ENCODE data around the gene AGTR1.

Gene AGTR1

DNA sequence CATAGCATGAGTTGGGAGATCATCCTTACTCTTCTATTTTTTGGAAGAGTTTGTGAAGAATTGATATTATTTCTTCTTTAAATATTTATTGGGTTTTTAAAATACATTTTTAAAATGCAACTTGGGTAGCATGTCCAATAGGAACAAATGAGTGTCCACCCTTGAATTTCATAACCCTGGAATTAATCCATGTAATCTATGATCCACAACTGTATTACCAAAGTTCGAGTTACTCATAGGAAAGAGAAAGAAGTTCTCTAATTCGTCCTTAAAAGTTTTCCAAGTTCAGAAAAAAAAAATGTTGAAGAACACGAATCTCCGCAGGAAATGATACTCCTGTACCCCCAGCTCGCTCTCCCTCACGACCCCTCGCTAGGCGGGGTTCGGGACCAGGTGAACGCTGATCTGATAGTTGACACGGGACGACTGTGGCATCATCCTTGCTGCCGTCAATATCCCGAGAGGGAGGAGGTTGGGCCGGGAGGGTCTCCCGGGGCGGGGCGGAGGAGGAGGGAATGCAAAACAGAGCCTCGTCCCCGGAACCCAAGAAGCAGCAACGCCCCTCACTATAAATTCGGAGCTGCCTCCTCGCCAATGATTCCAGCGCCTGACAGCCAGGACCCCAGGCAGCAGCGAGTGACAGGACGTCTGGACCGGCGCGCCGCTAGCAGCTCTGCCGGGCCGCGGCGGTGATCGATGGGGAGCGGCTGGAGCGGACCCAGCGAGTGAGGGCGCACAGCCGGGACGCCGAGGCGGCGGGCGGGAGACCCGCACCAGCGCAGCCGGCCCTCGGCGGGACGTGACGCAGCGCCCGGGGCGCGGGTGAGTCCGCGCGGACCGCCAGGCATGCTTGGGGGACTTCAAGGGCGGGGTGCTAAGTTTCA lies at the start of gene AGTR1:
Gene AGTR1, plus strand, starts transcription at position 598 of the 884 bp plus-strand sequence. CDS start 43,133 bp downstream, outside the sequence.
- no peak for DNase-seq

DNA sequence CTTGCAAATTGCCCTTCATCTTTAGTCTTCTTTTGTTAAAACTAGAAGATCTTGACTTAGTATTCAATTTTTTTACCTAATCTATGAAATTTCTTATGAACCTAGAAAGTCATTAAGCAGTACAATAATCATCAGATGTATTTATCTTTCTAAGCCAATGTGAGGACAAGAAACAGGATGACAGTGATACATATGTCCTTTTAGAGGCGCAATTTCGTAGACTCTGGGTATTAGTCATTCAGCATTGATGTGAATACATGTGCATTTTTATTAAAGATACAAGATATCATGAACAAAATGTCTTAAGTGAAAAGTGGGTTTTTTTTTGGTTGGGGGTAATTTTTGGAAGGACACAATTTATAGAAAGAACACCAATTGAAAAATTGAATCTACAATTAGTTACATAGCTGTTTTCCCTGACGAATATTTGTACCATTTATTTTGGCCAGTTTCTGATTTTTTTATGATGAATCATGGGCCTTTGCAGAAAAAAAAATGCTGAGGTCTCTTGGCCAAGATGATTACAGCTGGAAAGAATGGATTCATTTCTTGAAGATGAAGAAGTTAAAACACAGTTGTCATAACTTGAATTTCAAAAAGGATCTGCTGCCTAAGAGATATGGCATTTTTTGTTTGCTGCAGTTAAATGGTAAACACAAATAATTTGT lies 48.9 kb upstream of the AGTR1 start:
- no peak for DNase-seq

DNA sequence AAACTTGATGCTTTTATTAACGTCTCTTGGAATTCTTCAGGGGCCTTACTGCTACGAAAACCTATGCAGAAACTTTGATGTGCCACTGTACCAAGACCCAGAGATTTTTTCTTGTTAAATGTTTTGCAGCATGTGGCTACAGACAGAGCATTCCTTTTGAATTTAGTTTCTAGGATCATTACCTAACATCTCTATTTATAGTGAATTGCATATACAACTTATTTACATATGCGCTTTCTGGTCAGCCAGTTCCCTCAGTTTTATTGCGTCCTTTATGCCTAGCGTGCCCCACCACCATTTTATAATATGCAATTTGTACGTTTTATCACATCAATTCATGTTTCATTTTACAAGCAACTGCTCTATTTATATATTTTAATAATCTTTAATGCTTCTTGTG lies 46.2 kb upstream of the AGTR1 start:
- no peak for DNase-seq

DNA sequence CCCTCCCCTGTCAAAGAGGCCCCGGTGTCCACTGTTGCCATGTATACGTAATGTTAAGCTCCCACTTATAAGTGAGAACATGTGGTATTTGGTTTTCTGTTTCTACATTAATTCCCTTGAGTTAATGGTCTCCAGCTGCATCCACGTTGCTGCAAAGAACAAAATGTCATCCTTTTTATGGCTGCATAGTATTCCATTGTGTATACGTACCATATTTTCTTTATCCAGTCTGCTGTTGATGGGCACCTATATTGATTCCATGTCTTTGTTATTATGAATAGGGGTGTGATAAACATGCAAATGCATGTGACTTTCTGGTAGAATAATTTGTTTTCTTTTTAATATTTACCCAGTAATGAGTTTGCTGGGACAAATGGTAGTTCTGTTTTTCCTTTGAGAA lies 43.3 kb upstream of the AGTR1 start:
- no peak for DNase-seq

DNA sequence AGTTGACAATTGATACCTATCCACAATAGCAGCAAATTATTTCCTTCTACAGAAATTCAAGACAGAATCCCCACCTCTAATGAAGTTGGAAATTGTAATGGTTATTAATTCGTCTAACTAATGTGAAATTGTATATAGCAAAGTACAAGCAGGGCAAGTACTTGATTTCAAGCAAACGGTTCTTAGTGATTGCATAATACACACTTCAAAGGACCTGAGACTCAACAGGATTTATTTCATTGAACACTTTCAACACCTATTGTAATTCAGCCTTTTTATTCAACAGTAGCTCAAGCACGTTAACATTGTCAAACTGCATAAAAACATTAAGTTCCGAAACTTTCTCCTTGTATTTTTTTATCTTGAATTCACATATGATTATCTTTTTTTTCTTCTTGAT lies 40.2 kb upstream of the AGTR1 start:
- no peak for DNase-seq

DNA sequence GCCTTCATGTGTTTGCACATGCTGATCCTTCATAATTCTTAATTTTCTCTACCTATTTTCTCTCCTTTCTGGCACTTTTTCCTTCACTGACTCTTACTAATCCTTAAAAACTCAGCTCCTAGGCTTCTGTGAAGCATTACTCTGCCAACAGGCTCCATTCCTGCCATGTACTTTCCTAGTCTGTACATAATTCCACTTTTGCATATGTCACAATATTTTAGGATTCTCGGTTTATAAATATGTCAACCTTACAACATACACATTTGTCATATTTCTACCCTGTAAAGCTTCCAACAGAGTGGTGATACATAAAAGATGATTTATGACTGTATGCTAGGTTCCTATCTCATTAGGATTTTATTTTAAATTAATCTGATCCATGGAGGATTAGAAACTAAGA lies 38.2 kb upstream of the AGTR1 start:
- no peak for DNase-seq

DNA sequence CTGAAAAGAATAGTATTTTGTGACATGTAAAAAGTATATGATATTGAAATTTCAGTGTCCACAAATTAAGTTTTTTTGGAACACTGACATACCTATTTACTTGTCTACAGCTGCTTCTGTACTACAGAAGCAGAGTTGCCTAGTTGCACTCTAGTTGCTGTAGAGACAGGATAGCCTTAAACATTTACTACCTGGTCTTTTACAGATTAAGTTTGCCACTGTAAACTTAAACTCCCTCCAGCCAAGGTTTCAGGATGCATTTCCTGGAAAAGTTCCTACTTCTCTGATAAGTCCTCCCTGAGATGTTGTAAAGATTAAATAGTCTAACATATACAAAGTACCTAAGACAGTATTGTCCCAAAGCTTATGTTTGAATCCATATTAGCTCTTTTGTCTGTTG lies 17.4 kb upstream of the AGTR1 start:
- no peak for DNase-seq

DNA sequence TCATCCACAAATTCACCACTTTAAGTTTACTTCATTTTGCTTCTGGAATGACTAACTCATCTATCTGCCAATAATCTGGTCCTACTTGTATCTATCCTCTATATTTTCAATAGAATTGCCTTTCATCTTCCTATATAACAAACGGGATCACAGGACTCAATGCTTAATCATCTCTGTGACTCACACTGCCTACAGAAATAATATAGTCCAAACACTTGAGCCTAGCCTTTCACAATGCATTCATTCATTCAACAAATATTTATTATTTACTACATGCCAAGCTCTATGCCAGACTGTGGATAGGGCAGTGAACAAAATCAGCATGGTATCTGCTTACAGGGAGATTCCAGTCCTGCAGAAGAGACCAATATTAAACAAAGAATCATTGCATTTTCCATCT lies 16.6 kb upstream of the AGTR1 start:
- DNase-seq: no peak

DNA sequence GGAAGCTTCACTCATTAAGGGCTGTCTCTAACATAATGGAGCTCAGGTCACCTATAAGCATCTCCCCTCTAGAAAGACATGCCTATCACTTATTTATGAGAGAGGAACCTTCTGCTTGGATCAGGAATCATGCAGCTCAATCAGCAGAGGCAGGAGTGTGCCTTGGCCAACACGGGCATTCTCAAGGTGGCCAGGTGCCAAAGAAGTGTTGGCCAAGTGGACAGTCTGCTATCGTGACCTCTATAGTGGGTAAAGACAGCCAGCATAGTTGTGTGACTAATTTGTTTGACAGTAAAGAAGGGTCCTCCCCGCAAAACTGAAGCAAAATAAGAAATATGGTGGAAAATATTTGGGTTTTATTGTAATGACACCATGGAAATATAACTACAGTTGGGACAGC lies 14.7 kb upstream of the AGTR1 start:
- DNase-seq: no peak

DNA sequence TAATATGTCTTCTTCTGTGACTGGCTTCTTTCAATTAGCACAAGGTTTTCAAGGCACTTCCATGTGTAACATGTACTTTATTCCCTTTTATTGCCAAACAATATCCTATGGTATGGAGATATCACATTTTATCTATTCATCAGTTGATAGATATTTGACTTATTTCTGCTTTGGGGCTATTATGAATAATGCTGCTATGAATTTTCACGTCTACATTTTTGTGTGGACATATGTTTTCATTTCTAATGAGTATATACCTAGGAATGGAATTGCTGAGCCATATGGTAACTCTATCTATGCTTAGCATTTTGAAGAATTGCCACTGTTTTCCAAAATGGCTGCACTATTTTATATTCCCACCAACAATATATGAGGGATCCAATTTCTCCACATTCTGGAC lies 3.6 kb upstream of the AGTR1 start:
- DNase-seq: no peak

DNA sequence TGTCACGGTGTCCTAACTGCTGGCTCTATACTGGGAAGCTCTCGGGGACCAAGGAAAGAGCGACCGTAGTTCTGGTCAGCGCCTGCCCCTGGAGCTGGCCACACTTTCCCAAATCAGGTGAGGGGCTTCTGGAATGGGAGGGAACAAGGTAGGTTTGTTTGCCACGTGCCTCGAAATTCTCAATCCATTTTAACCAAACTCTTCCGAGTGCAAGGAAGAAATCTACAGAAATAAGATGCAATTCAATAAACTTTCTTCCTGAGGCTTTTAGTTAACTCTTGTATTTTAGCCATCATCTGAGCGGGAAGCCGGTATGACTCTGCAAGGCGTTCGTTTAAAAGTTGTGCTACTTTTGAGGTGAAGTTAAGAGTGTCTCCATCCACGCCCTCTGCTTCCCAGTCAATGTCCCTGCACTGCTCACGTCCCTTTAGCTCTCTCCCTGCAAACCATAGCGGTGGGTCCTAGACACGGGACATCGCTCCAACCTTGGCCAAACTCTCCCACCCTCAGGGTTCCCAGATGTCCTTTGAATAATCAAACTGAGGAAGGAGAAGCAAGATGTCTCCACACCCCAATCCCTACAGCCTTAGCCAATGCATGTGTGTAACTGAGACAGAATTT lies 597 bp downstream of the AGTR1 start:
- DNase-seq: no peak

DNA sequence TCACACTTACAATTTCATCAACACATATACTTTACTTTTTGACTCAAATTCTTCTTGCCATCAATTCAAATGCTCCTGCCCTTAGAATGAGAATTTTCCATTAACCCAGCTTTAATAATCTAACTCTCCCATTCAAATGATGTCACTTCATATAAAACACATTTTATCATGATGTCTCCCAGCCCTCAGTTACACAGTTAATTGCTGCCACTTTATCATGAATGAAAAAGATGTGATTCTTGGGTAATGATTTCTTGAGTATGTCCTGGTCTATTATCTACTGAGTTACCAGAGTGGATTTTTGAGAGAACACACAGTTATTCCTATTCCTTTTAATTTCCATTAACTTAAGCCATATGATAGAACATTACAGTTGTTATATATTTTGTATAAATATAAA lies 7.6 kb downstream of the AGTR1 start:
- DNase-seq: no peak

DNA sequence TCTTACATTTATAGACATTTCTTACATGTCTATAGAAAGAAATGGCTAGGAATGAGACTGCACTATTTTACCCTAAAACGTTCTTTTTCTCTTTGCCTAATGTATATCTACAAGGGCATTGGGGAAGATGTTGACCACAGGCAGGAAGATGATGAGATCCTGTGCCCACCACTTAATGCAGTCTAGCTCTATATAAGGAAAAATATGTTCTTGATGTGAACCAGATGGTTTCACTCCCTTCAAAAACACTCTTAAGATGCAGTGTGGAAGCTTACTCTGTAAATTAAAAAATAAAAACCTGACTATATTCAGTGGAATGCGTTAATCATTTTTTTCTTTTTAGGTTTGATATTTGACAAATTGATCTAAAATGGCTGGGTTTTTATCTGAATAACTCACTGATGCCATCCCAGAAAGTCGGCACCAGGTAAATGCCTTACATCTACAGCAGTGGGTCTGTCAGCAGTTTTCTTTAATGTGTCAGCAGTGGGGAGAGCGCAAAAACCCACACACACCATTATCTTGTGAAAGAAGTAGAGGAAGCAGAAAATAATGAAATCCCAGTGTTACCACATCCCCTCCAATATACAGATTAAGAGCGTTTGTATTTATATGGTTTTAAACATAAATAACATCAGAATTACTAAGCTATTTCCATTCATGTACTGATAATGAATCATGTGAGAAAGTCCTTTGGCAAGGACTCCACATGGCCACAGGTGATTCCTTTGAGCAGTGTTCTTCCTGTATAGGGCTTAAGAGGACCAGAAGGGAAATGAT lies 10.1 kb downstream of the AGTR1 start:
- DNase-seq: no peak

DNA sequence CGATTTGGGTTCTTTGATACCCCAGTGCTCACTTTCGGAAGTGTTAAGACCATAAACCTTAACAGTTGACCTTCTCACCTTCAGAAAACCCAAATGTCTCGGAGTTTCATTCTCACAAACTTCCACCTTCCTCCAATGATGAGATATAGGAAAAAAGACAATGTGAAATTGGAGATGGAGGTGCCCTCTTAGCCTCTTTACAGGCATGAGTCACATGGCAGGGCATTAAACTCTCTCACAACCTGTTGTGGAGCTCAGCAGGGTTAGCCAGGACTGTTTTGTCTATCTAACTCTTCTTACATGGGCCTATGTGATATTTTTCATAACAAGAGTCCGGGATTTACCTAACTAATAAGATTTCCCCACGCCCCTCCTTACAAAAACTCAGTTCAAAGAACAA lies 10.7 kb downstream of the AGTR1 start:
- no peak for DNase-seq

DNA sequence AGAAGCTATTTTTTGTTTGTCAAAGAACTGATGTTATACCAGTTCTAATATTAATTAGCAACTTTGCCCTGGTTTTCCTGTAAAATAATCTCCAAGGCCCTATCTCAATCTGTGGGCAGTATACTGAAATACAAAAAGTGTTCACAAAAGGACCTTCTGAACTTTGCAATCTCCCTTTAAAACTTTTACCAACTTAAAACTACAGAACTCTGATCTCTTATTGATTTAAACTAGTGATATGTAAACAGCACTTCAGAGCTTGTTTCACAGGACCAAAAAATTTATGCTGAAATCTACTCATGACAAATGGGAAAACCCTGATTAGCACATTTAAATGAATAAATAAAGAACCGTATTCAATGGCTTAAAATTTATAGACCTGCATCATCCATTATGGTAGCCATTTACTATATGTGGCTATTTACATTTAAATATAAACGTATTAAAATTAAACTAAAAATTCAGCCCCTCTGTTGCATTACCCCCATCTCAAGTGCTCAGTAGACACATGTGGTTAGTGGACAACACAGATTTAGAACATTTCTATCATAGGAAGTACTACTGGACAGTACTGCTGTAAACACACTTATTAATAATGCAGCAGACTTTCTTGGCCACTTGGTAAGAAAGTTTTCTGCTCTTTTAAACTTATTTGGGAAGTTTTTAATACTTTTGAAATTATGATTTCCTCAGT lies 12.0 kb downstream of the AGTR1 start:
- DNase-seq: no peak

DNA sequence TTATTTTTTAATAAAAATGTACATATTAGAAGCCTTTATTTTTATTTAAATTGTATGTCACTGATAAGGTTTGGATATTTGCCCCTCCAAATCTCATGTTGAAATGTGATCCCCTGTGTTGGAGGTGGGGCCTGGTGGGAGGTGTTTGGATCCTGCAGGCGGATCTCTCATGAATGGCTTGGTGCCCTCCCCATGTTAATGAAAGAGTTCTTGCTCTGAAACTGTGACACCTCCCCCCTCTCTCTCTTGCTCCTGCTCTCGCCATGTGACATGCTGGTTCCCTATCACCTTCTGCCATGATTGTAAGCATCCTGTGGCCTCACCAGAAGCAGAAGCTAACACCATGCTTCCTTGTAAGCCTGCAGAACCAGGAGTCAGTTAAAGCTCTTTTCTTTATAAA lies 13.0 kb downstream of the AGTR1 start:
- DNase-seq: no peak

DNA sequence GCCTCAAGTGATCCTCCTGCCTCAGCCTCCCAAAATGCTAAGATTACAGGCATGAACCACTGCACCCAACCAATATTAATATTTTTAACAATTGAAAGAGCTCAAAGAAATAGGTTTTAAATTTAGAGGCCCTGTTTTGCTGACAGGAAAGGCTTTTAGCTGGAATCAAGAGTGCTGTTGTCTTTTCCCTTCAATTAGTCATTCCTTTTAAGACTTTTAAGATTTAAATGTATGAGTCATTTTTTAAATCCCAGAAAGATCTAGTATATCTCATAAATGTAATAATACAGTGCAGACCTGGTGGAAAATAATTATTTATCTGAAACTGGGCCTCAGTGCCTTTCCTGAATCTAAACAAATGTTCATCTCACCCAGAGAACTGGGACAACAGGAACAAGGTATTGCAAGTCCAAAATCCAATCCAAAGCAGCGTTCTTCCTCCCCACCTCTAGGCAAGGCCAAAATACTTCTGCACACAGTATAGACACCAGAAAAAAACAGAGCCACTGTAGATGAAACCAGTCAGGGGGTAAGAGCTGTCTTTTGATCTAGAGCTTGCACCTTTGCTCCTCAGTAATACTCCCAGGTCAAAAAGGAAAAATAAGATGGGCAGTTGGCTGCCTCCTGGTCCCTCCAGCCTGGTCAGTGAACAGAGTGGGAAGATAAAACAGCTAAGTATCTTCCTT lies 14.4 kb downstream of the AGTR1 start:
- no peak for DNase-seq

DNA sequence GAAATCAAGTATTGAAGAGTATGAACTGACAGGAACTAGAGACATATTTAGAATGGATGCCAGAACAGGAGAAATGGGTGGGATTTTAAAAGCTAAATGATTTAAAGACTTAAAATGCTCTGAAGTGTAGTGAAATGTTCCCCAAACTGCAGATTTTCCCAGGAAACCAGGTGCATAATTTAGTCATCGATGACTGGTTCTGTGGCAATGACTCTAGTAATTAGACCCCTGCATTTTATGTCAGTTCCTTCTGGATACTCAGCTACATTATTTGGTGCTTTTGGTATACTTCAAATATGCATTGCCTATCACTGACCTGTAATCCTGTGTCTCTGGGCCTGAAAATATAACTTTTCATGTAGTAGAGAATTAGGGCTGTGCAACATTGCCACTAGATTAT lies 16.8 kb downstream of the AGTR1 start:
- DNase-seq: no peak

DNA sequence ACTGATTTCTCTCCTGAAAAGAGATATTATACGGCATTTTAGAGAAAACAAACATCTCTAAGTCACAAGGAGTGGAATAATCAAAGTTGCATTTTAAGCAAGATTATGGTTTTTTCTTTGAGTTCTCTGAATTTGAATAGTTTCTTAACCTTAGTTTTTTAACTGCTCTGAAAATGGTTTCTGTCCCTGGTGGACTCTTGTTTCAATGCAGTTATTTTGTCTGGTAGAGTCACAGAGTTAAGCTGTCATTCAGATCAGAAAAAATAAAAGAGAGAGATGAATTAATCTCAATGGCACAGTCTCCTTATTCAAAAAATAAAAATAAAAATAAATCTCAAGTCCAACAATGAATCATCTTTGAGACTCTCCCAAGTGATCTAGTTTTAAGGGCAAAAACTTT lies 19.0 kb downstream of the AGTR1 start:
- DNase-seq: no peak

DNA sequence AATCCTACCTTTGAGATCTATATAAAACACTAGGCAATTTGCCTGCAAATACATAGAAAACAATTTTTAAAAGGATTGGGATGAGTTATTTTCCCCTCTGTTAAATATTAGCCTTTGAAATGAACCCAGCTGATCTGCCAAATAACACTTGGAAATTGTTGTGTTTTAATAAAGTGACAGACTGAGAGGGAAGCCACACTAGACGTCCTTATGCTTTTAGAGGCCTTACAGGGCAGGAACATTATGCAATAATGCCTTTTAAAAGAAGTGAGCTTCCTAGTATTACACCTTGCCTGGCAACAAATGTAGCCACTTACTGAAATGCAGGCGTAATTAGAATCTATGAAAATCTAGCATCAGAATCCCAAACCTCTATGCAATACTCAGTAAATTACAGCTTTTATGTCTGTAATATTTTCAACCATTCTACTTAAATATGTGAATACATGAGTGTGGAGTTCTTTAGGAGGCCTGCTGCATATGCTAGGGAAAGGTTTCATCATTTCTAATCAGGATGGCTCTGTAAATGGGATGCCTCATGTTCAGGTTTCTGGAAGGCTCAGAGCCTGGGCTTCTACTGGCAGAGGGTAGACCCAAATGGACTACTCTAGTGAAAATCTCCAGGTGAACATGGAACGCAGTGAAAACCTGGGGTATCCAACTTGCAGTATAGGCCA lies 20.3 kb downstream of the AGTR1 start:
- no peak for DNase-seq

Data from activated CD4-positive, CD25-positive, alpha-beta regulatory T cell (primary cell).